T follicular helper cell (primary cell): Measurements from ENCODE around the gene PPARG.

ENCODE experiments used
- DNase-seq: peaks from one replicate; pipeline ENCODE4 v3.0.0-alpha.2; 2020; ENCODE audit warnings: low read depth

PPARG gene

GRCh38 chr3:12415014-12415680 lies 126.3 kb downstream of the PPARG start:
- DNase-seq = no peak

- DNase-seq = no peak
Measured at GRCh38 chr3:12416731-12417130, 127.9 kb downstream of the PPARG start.

GRCh38 chr3:12420393-12420792 lies 131.5 kb downstream of the PPARG start:
- no peak for DNase-seq

GRCh38 chr3:12421132-12421531 lies 132.3 kb downstream of the PPARG start:
- DNase-seq = no peak

- DNase-seq = no peak
Measured at GRCh38 chr3:12423131-12423530, 134.3 kb downstream of the PPARG start.

- no peak for DNase-seq
Measured at GRCh38 chr3:12423918-12424630, 135.2 kb downstream of the PPARG start.

GRCh38 chr3:12424635-12425319 lies 135.9 kb downstream of the PPARG start:
- no peak for DNase-seq

- DNase-seq = no peak
Measured at GRCh38 chr3:12425850-12426579, 137.1 kb downstream of the PPARG start.

GRCh38 chr3:12427551-12427950 lies 138.7 kb downstream of the PPARG start:
- DNase-seq = no peak

GRCh38 chr3:12428126-12428525 lies 139.3 kb downstream of the PPARG start:
- no peak for DNase-seq

GRCh38 chr3:12430086-12430485 lies 141.2 kb downstream of the PPARG start:
- DNase-seq = no peak

- DNase-seq = no peak
Measured at GRCh38 chr3:12433823-12434222, 145.0 kb downstream of the PPARG start.

- DNase-seq = no peak
Measured at GRCh38 chr3:12436514-12437220, 147.8 kb downstream of the PPARG start.

GRCh38 chr3:12437221-12437605 lies 148.3 kb downstream of the PPARG start:
- no peak for DNase-seq

GRCh38 chr3:12437861-12438260 lies 149.0 kb downstream of the PPARG start:
- no peak for DNase-seq

GRCh38 chr3:12438318-12438717 lies 149.4 kb downstream of the PPARG start:
- no peak for DNase-seq

GRCh38 chr3:12439161-12439940 lies 150.5 kb downstream of the PPARG start:
- no peak for DNase-seq

- DNase-seq = no peak
Measured at GRCh38 chr3:12440927-12441714, 152.3 kb downstream of the PPARG start.

GRCh38 chr3:12442654-12443501 lies 154.0 kb downstream of the PPARG start:
- no peak for DNase-seq
